Measurements from ENCODE around the gene FAM53B.

FAM53B gene

DNA sequence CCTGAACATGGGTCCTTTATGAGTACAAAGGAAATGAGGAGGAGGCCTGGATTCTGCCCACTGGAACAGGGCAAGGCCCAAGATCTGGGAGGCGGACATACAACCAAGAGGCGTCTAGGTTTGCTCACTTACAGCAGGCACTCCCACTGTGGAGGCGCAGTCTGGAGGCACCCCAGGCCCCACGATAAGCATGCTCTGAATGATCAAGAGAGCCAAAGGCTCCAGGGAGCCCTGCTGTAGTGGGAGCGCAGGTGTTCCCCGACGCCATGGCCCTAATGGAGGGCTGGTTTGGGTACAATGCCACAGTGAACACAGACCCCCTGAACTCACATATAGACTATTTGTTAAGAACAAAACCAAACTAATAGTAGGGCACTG is 88.1 kb downstream of the FAM53B start:
- no peaks in the 10 kb centered on the region for H3K27me3 ChIP-seq (replicated peaks; ENCODE audit: control insufficient read depth, insufficient read depth, low read length, poor library complexity, severe bottlenecking)
- peak overlapping the region; percentile 56 for H3K27ac ChIP-seq (ENCODE audit: insufficient read depth, low read length, poor library complexity, severe bottlenecking)
- no peaks in the 10 kb centered on the region for H3K9me3 ChIP-seq (ENCODE audit: control insufficient read depth, low read length)
- no peaks in the 10 kb centered on the region for H3K36me3 ChIP-seq (ENCODE audit: control insufficient read depth, insufficient read depth, low read length)
- H3K4me1 ChIP-seq (ENCODE audit: control insufficient read depth, insufficient read depth, low read length, poor library complexity, severe bottlenecking): peaks cover 91% of the 10 kb centered on the region
- no peak for DNase-seq
- H3K4me3 ChIP-seq (ENCODE audit: insufficient read depth, low read depth, low read length, poor library complexity, severe bottlenecking): no peak overlapping the region

- no peak for DNase-seq
- Histone ChIP-seq H3K9me3 (ENCODE audit: control insufficient read depth, low read length) (no peaks in the 10 kb centered on the region), H3K27ac (ENCODE audit: insufficient read depth, low read length, poor library complexity, severe bottlenecking) (peak overlapping the region; percentile 56), H3K4me1 (ENCODE audit: control insufficient read depth, insufficient read depth, low read length, poor library complexity, severe bottlenecking) (peaks cover 91% of the 10 kb centered on the region), H3K27me3 (replicated peaks; ENCODE audit: control insufficient read depth, insufficient read depth, low read length, poor library complexity, severe bottlenecking) (no peaks in the 10 kb centered on the region), H3K4me3 (ENCODE audit: insufficient read depth, low read depth, low read length, poor library complexity, severe bottlenecking) (no peak overlapping the region), H3K36me3 (ENCODE audit: control insufficient read depth, insufficient read depth, low read length) (no peaks in the 10 kb centered on the region)
Measured at GRCh38 chr10:124655191-124656112, 88.7 kb downstream of the FAM53B start.

- H3K36me3 ChIP-seq (ENCODE audit: control insufficient read depth, insufficient read depth, low read length): no peaks in the 10 kb centered on the region
Measured at GRCh38 chr10:124654686-124655085, 89.5 kb downstream of the FAM53B start.

GRCh38 chr10:124653811-124654651 is 90.1 kb downstream of the FAM53B start:
- Histone ChIP-seq H3K4me1 (ENCODE audit: control insufficient read depth, insufficient read depth, low read length, poor library complexity, severe bottlenecking) (peaks cover 91% of the 10 kb centered on the region), H3K27me3 (replicated peaks; ENCODE audit: control insufficient read depth, insufficient read depth, low read length, poor library complexity, severe bottlenecking) (no peaks in the 10 kb centered on the region), H3K9me3 (ENCODE audit: control insufficient read depth, low read length) (no peaks in the 10 kb centered on the region), H3K27ac (ENCODE audit: insufficient read depth, low read length, poor library complexity, severe bottlenecking) (peak overlapping the region; percentile 72), H3K36me3 (ENCODE audit: control insufficient read depth, insufficient read depth, low read length) (no peaks in the 10 kb centered on the region), H3K4me3 (ENCODE audit: insufficient read depth, low read depth, low read length, poor library complexity, severe bottlenecking) (peak overlapping the region; percentile 15)
- DNase-seq: no peak

More at GRCh38 chr10:124654686-124655085, 89.5 kb downstream of the FAM53B start:
- Histone ChIP-seq H3K4me3 (ENCODE audit: insufficient read depth, low read depth, low read length, poor library complexity, severe bottlenecking) (peak overlapping the region; percentile 15), H3K4me1 (ENCODE audit: control insufficient read depth, insufficient read depth, low read length, poor library complexity, severe bottlenecking) (peaks cover 91% of the 10 kb centered on the region), H3K27ac (ENCODE audit: insufficient read depth, low read length, poor library complexity, severe bottlenecking) (peak overlapping the region; percentile 56), H3K27me3 (replicated peaks; ENCODE audit: control insufficient read depth, insufficient read depth, low read length, poor library complexity, severe bottlenecking) (no peaks in the 10 kb centered on the region), H3K9me3 (ENCODE audit: control insufficient read depth, low read length) (no peaks in the 10 kb centered on the region)
- no peak for DNase-seq

DNA sequence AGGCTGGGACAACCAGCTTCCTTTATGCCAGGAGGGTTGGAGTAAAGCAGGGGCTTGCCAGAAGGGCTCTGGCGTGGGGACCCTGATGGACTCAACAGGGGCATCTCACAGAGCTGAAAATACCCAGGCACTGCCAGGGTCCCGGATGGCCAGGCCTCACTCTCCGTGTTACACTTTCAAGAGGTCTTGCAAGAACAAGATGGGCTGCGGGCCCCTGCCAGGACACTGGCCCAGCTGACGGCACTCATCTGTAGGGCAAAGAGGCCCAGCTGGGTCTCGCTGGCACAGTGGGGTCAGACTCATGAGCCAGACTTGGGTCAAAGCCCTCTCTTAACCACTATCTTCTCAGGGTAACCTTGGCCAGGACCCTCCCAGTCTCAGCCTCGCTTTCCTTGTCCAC is 90.9 kb downstream of the FAM53B start:
- Histone ChIP-seq H3K27me3 (replicated peaks; ENCODE audit: control insufficient read depth, insufficient read depth, low read length, poor library complexity, severe bottlenecking) (no peaks in the 10 kb centered on the region), H3K27ac (ENCODE audit: insufficient read depth, low read length, poor library complexity, severe bottlenecking) (peak overlapping the region; percentile 72), H3K9me3 (ENCODE audit: control insufficient read depth, low read length) (no peaks in the 10 kb centered on the region), H3K36me3 (ENCODE audit: control insufficient read depth, insufficient read depth, low read length) (no peaks in the 10 kb centered on the region), H3K4me3 (ENCODE audit: insufficient read depth, low read depth, low read length, poor library complexity, severe bottlenecking) (no peak overlapping the region), H3K4me1 (ENCODE audit: control insufficient read depth, insufficient read depth, low read length, poor library complexity, severe bottlenecking) (peaks cover 91% of the 10 kb centered on the region)
- DNase-seq: no peak

- Histone ChIP-seq H3K36me3 (ENCODE audit: control insufficient read depth, insufficient read depth, low read length) (no peaks in the 10 kb centered on the region), H3K9me3 (ENCODE audit: control insufficient read depth, low read length) (no peaks in the 10 kb centered on the region), H3K27ac (ENCODE audit: insufficient read depth, low read length, poor library complexity, severe bottlenecking) (peak overlapping the region; percentile 72), H3K27me3 (replicated peaks; ENCODE audit: control insufficient read depth, insufficient read depth, low read length, poor library complexity, severe bottlenecking) (no peaks in the 10 kb centered on the region), H3K4me1 (ENCODE audit: control insufficient read depth, insufficient read depth, low read length, poor library complexity, severe bottlenecking) (peaks cover 91% of the 10 kb centered on the region), H3K4me3 (ENCODE audit: insufficient read depth, low read depth, low read length, poor library complexity, severe bottlenecking) (no peak overlapping the region)
- no peak for DNase-seq
Measured at GRCh38 chr10:124652701-124653100, 91.5 kb downstream of the FAM53B start.

DNA sequence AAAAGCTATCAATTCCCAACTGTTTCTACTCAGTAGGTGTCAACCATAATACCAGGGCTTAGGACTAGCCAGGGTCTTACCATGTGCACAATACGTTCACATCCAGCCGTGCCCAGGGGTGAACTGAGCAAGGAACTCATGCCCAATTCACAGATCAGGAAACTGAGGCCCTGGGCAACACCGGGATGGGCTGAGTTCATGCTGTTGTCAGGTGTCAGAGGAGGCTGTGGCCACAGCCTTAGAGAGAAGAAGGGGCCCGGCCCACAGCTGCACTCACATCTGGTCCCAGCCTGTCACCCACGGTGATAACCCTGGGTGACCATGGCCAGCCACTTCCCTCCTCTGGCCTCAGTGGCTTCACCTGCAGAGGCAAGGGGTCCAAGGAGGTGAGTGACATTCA is 92.0 kb downstream of the FAM53B start:
- Histone ChIP-seq H3K36me3 (ENCODE audit: control insufficient read depth, insufficient read depth, low read length) (no peaks in the 10 kb centered on the region), H3K27ac (ENCODE audit: insufficient read depth, low read length, poor library complexity, severe bottlenecking) (peak overlapping the region; percentile 72), H3K4me1 (ENCODE audit: control insufficient read depth, insufficient read depth, low read length, poor library complexity, severe bottlenecking) (peaks cover 91% of the 10 kb centered on the region)

GRCh38 chr10:124651402-124651891 is 92.7 kb downstream of the FAM53B start:
- H3K27ac ChIP-seq (ENCODE audit: insufficient read depth, low read length, poor library complexity, severe bottlenecking): peak overlapping the region; percentile 72
- peaks cover 94% of the 10 kb centered on the region for H3K4me1 ChIP-seq (ENCODE audit: control insufficient read depth, insufficient read depth, low read length, poor library complexity, severe bottlenecking)
- no peak for DNase-seq
- no peaks in the 10 kb centered on the region for H3K9me3 ChIP-seq (ENCODE audit: control insufficient read depth, low read length)
- H3K27me3 ChIP-seq (replicated peaks; ENCODE audit: control insufficient read depth, insufficient read depth, low read length, poor library complexity, severe bottlenecking): no peaks in the 10 kb centered on the region
- no peak overlapping the region for H3K4me3 ChIP-seq (ENCODE audit: insufficient read depth, low read depth, low read length, poor library complexity, severe bottlenecking)
- no peaks in the 10 kb centered on the region for H3K36me3 ChIP-seq (ENCODE audit: control insufficient read depth, insufficient read depth, low read length)

More for the DNA sequence above, 92.0 kb downstream of the FAM53B start:
- Histone ChIP-seq H3K4me3 (ENCODE audit: insufficient read depth, low read depth, low read length, poor library complexity, severe bottlenecking) (no peak overlapping the region), H3K27me3 (replicated peaks; ENCODE audit: control insufficient read depth, insufficient read depth, low read length, poor library complexity, severe bottlenecking) (no peaks in the 10 kb centered on the region), H3K9me3 (ENCODE audit: control insufficient read depth, low read length) (no peaks in the 10 kb centered on the region)
- DNase-seq: no peak

GRCh38 chr10:124650820-124651401 is 93.3 kb downstream of the FAM53B start:
- Histone ChIP-seq H3K36me3 (ENCODE audit: control insufficient read depth, insufficient read depth, low read length) (no peaks in the 10 kb centered on the region), H3K4me3 (ENCODE audit: insufficient read depth, low read depth, low read length, poor library complexity, severe bottlenecking) (no peak overlapping the region), H3K9me3 (ENCODE audit: control insufficient read depth, low read length) (no peaks in the 10 kb centered on the region), H3K27ac (ENCODE audit: insufficient read depth, low read length, poor library complexity, severe bottlenecking) (peak overlapping the region; percentile 72), H3K4me1 (ENCODE audit: control insufficient read depth, insufficient read depth, low read length, poor library complexity, severe bottlenecking) (peaks cover 94% of the 10 kb centered on the region), H3K27me3 (replicated peaks; ENCODE audit: control insufficient read depth, insufficient read depth, low read length, poor library complexity, severe bottlenecking) (no peaks in the 10 kb centered on the region)
- peak; percentile 53 to 73 (median 73) for DNase-seq
